Body of pancreas (tissue), 4 donors: ENCODE results near the gene PMEL.

ENCODE experiments used
- CTCF ChIP-seq, 7 experiments: fragments of 450-650 bp in 4 of 7; fragments of 200-600 bp in 3 of 7; sonication (generic) in 3 of 7; IDR thresholded peaks; one replicate each; pipeline ENCODE4 v1.5.1; 2016 to 2019; ENCODE audit warnings: antibody characterized with exemption in 7 of 7
- POLR2A ChIP-seq, 3 donors: fragments of 450-650 bp; IDR thresholded peaks; one replicate each; pipeline ENCODE4 v1.6.1; 2016; ENCODE audit warnings: antibody characterized with exemption in 3 of 3, mild to moderate bottlenecking in 2 of 3

- TF ChIP-seq CTCF (IDR thresholded peaks at IDR 0.05), result no peak
- TF ChIP-seq POLR2A (IDR thresholded peaks at IDR 0.05), result no peak
These were observed 30.1 kb downstream of the PMEL start for GRCh38 chr12:55935738-55936151.
